HepG2 (cell line): ENCODE data around the gene ARG2. TPM values are rescaled to one million over a fixed set of nuclear protein-coding genes. Genes with fewer than 3 reads are reported as not detected.

Experiments
- DNMT3B ChIP-seq: conservative IDR thresholded peaks from 2 replicates; pipeline ENCODE4 v1.6.1; 2016; ENCODE audit warnings: missing biosample characterization, control low read depth
- DR1 ChIP-seq: sonication (generic); formaldehyde crosslinking; IDR thresholded peaks from 2 replicates; pipeline ENCODE4 v1.8.0; 2021; ENCODE audit warnings: mild to moderate bottlenecking, missing genetic modification reagents, inconsistent platforms
- HDAC1 ChIP-seq: sonication (generic); formaldehyde crosslinking; IDR thresholded peaks from 2 replicates; pipeline ENCODE4 v1.5.1; 2020; ENCODE audit warnings: mild to moderate bottlenecking, missing genetic modification reagents
- HOXA5 ChIP-seq: sonication (generic); formaldehyde crosslinking; IDR thresholded peaks from 2 replicates; pipeline ENCODE4 v1.4.0; 2020; ENCODE audit warnings: missing genetic modification reagents
- ISL2 ChIP-seq: sonication (generic); formaldehyde crosslinking; IDR thresholded peaks from 2 replicates; pipeline ENCODE4 v1.5.0; 2020; ENCODE audit warnings: missing genetic modification reagents
- ISX ChIP-seq: sonication (generic); formaldehyde crosslinking; conservative IDR thresholded peaks from 2 replicates; pipeline ENCODE4 v1.5.0; 2020; ENCODE audit warnings: missing genetic modification reagents
- JARID2 ChIP-seq: sonication (generic); formaldehyde crosslinking; IDR thresholded peaks from 2 replicates; pipeline ENCODE4 v1.8.1; 2023; ENCODE audit warnings: missing genetic modification reagents, inconsistent platforms; ENCODE audit not compliant: insufficient replicate concordance
- MLLT10 ChIP-seq: sonication (generic); formaldehyde crosslinking; IDR thresholded peaks from 2 replicates; pipeline ENCODE4 v1.4.0; 2020; ENCODE audit warnings: missing genetic modification reagents
- MTA3 ChIP-seq: sonication (generic); formaldehyde crosslinking; IDR thresholded peaks from 2 replicates; pipeline ENCODE4 v1.4.0; 2020; ENCODE audit warnings: missing genetic modification reagents
- MZF1 ChIP-seq: sonication (generic); formaldehyde crosslinking; IDR thresholded peaks from 2 replicates; pipeline ENCODE4 v1.8.1; 2023; ENCODE audit warnings: mild to moderate bottlenecking, missing genetic modification reagents, borderline replicate concordance
- NFATC3 ChIP-seq: sonication (generic); formaldehyde crosslinking; IDR thresholded peaks from 2 replicates; pipeline ENCODE4 v1.5.1; 2020; ENCODE audit warnings: mild to moderate bottlenecking, missing genetic modification reagents
- NPAS2 ChIP-seq: sonication (generic); formaldehyde crosslinking; IDR thresholded peaks from 2 replicates; pipeline ENCODE4 v1.8.0; 2022; ENCODE audit warnings: mild to moderate bottlenecking, missing genetic modification reagents, borderline replicate concordance
- RARA ChIP-seq: IDR thresholded peaks from 2 replicates; pipeline ENCODE4 v1.6.1; 2016; ENCODE audit warnings: missing genetic modification reagents, missing compliant biosample characterization
- RBAK ChIP-seq: sonication (generic); formaldehyde crosslinking; IDR thresholded peaks from 2 replicates; pipeline ENCODE4 v1.5.1; 2020; ENCODE audit warnings: mild to moderate bottlenecking, missing genetic modification reagents
- SALL1 ChIP-seq: sonication (generic); formaldehyde crosslinking; IDR thresholded peaks from 2 replicates; pipeline ENCODE4 v1.8.0; 2022; ENCODE audit warnings: mild to moderate bottlenecking, missing genetic modification reagents
- SYNCRIP ChIP-seq: fragments of 200-400 bp; formaldehyde crosslinking; IDR thresholded peaks from 2 replicates; pipeline ENCODE4 v1.6.1; 2018; ENCODE audit warnings: mild to moderate bottlenecking, low read depth, low read length; ENCODE audit not compliant: insufficient read depth
- YEATS4 ChIP-seq: sonication (generic); formaldehyde crosslinking; IDR thresholded peaks from 2 replicates; pipeline ENCODE4 v1.4.0; 2020; ENCODE audit warnings: missing genetic modification reagents, borderline replicate concordance
- ZNF274 ChIP-seq: sonication (generic); formaldehyde crosslinking; IDR thresholded peaks from 2 replicates; pipeline ENCODE4 v1.5.1; 2020; ENCODE audit warnings: mild to moderate bottlenecking, missing genetic modification reagents
- ZNF496 ChIP-seq: sonication (generic); formaldehyde crosslinking; IDR thresholded peaks from 2 replicates; pipeline ENCODE4 v1.8.1; 2023; ENCODE audit warnings: mild to moderate bottlenecking, moderate library complexity, missing genetic modification reagents; ENCODE audit not compliant: insufficient replicate concordance
- ZNF720 ChIP-seq: sonication (generic); formaldehyde crosslinking; IDR thresholded peaks from 2 replicates; pipeline ENCODE4 v1.4.0; 2020; ENCODE audit warnings: missing genetic modification reagents
- ZNF746 ChIP-seq: sonication (generic); formaldehyde crosslinking; IDR thresholded peaks from 2 replicates; pipeline ENCODE4 v1.8.0; 2022; ENCODE audit warnings: mild to moderate bottlenecking, missing genetic modification reagents
- ZNF747 ChIP-seq: sonication (generic); formaldehyde crosslinking; IDR thresholded peaks from 2 replicates; pipeline ENCODE4 v1.8.1; 2023; ENCODE audit warnings: missing genetic modification reagents, mild to moderate bottlenecking, borderline replicate concordance
- ZNF841 ChIP-seq: sonication (generic); formaldehyde crosslinking; IDR thresholded peaks from 2 replicates; pipeline ENCODE4 v1.8.1; 2023; ENCODE audit warnings: missing genetic modification reagents, borderline replicate concordance
- polyA plus RNA-seq, 8 experiments: library from polyadenylated mRNA; depleted of rRNA in 3 of 8; stranded (reverse) in 7 of 8; unstranded in 1 of 8; fragments of >200 nt; fragmentation: Illumina TruSeq in 4 of 8; extraction: Trizol in 4 of 8; gene quantifications; 2 replicates each; pipeline versions ENCODE4 v1.2.1 to v1.2.3, GENCODE V29; 2011 to 2016; ENCODE audit warnings: low read depth in 4 of 8, missing spikeins in 1 of 8, mixed read lengths in 1 of 8; ENCODE audit not compliant: insufficient read depth in 1 of 8
- total RNA-seq, 5 experiments: library from RNA; depleted of rRNA; stranded (reverse); fragments of >200 nt; fragmentation: Illumina TruSeq; extraction: Trizol; gene quantifications; 2 replicates each; pipeline ENCODE4 v1.2.3, GENCODE V29; 2016; ENCODE audit warnings: low read depth in 1 of 5
- TF ChIP-seq, protein P1 (sequence below): sonication (generic); formaldehyde crosslinking; conservative IDR thresholded peaks from 2 replicates; pipeline ENCODE4 v1.8.0; 2022; ENCODE audit warnings: low read depth, missing genetic modification reagents
- TF ChIP-seq, protein P2 (sequence below): sonication (generic); formaldehyde crosslinking; IDR thresholded peaks from 2 replicates; pipeline ENCODE4 v1.8.0; 2022; ENCODE audit warnings: mild to moderate bottlenecking, missing genetic modification reagents
- TF ChIP-seq, protein P3 (sequence below): sonication (generic); formaldehyde crosslinking; IDR thresholded peaks from 2 replicates; pipeline ENCODE4 v1.5.1; 2020; ENCODE audit warnings: mild to moderate bottlenecking, missing genetic modification reagents

ARG2 gene
- total and polyA plus RNA-seq, 2 of the 13 experiments (the other 11 are each of a cell fraction or from before 2014, with no cell fraction given): 37.5 to 73.6 TPM

DNA sequence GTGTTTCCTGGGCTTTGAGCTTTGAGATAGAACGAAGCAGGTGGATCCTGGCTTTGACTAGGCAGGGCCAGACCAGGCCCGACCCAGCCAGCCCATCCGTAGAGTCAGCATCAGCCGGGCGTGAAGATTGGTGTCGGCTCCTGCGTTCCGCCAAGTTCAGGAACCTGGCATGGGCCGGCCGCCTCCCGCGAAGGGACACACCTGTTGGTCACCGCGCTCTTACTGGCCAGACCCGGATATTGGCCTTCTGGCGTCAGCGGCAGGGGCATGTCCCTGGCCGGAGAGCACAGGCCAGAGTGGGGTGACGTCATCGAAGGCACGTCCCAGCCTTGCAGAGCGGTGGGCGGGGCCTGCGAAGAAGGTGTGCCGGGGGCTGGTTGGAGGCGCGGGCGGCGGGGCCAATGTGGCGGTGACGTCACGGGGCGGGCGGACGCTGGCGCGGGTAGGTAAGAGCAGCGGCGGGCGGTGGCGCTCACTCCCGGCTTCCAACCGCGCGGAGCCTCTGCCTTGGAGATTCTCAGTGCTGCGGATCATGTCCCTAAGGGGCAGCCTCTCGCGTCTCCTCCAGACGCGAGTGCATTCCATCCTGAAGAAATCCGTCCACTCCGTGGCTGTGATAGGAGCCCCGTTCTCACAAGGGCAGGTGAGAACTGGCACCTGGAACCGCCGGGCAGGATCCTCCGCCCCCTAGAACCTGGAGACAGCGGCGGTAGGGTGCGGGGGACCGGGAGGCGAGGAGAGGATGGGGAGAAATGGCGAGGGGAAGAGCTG, at the start of gene ARG2 (continued):
- TF ChIP-seq HDAC1 (CRISPR knock-in tag) (peak; percentile 91), ZNF747 (CRISPR knock-in tag) (peak; percentile 75; the same call in 1 of the 2 replicates), ZNF496 (CRISPR knock-in tag) (no peak), NPAS2 (CRISPR knock-in tag) (no peak), ZNF746 (no peak), ZNF841 (CRISPR knock-in tag) (no peak), RARA (CRISPR knock-in tag) (peak; percentile 41; the same call in 1 of the 2 replicates), ISL2 (CRISPR knock-in tag) (no peak), MZF1 (no peak), ISX (CRISPR knock-in tag) (no peak), ZNF274 (CRISPR knock-in tag) (peak; percentile 74; the same call in 1 of the 2 replicates), HOXA5 (CRISPR knock-in tag) (no peak), DR1 (CRISPR knock-in tag) (peak; percentile 86), SYNCRIP (no peak), JARID2 (CRISPR knock-in tag) (no peak), MLLT10 (CRISPR knock-in tag) (no peak), YEATS4 (CRISPR knock-in tag) (no peak; the same call in 1 of the 2 replicates), ZNF720 (CRISPR knock-in tag) (no peak), DNMT3B (CRISPR knock-in tag) (no peak), RBAK (CRISPR knock-in tag) (no peak), SALL1 (peak; percentile 80), NFATC3 (CRISPR knock-in tag) (no peak), MTA3 (no peak)
- TF ChIP-seq, protein P1, sequence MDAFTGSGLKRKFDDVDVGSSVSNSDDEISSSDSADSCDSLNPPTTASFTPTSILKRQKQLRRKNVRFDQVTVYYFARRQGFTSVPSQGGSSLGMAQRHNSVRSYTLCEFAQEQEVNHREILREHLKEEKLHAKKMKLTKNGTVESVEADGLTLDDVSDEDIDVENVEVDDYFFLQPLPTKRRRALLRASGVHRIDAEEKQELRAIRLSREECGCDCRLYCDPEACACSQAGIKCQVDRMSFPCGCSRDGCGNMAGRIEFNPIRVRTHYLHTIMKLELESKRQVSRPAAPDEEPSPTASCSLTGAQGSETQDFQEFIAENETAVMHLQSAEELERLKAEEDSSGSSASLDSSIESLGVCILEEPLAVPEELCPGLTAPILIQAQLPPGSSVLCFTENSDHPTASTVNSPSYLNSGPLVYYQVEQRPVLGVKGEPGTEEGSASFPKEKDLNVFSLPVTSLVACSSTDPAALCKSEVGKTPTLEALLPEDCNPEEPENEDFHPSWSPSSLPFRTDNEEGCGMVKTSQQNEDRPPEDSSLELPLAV (CRISPR knock-in tag): no peak
- TF ChIP-seq, protein P2, sequence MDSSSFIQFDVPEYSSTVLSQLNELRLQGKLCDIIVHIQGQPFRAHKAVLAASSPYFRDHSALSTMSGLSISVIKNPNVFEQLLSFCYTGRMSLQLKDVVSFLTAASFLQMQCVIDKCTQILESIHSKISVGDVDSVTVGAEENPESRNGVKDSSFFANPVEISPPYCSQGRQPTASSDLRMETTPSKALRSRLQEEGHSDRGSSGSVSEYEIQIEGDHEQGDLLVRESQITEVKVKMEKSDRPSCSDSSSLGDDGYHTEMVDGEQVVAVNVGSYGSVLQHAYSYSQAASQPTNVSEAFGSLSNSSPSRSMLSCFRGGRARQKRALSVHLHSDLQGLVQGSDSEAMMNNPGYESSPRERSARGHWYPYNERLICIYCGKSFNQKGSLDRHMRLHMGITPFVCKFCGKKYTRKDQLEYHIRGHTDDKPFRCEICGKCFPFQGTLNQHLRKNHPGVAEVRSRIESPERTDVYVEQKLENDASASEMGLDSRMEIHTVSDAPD: no peak
- TF ChIP-seq, protein P3, sequence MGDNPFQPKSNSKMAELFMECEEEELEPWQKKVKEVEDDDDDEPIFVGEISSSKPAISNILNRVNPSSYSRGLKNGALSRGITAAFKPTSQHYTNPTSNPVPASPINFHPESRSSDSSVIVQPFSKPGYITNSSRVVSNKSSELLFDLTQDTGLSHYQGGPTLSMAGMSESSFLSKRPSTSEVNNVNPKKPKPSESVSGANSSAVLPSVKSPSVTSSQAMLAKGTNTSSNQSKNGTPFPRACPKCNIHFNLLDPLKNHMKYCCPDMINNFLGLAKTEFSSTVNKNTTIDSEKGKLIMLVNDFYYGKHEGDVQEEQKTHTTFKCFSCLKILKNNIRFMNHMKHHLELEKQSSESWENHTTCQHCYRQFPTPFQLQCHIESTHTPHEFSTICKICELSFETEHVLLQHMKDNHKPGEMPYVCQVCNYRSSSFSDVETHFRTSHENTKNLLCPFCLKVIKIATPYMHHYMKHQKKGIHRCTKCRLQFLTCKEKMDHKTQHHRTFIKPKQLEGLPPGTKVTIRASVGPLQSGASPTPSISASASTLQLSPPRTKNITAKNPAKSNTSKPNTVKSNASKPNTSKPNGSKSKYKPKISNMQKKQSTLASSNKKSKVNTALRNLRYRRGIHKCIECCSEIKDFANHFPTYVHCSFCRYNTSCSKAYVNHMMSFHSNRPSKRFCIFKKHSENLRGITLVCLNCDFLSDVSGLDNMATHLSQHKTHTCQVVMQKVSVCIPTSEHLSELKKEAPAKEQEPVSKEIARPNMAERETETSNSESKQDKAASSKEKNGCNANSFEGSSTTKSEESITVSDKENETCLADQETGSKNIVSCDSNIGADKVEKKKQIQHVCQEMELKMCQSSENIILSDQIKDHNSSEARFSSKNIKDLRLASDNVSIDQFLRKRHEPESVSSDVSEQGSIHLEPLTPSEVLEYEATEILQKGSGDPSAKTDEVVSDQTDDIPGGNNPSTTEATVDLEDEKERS: 0 out of 2 replicates have a peak, but pooled peaks have one; percentile 12
